SK-N-SH treated with all-trans-retinoic acid at 6 μM for 48 hours (cell line): ENCODE measurements around the gene SPAG5.

Source experiments
- ATAC-seq: fragments of 200-7000 bp; cut with Tn5 transposase; 3 replicates; pipeline ENCODE4 v1.9.1; 2020; ENCODE audit warnings: mild to moderate bottlenecking, moderate library complexity
- ARNTL ChIP-seq: fragments of 450-650 bp; formaldehyde crosslinking; IDR thresholded peaks from 2 replicates; pipeline ENCODE4 v1.5.0; 2020; ENCODE audit warnings: low read depth, mild to moderate bottlenecking, moderate library complexity, borderline replicate concordance
- BACH2 ChIP-seq: fragments of 250-450 bp; sonication (Bioruptor Pico); IDR thresholded peaks from 2 replicates; pipeline ENCODE4 v1.9.0; 2021; ENCODE audit warnings: mild to moderate bottlenecking, borderline replicate concordance
- CREB5 ChIP-seq: fragments of 250-450 bp; sonication (Bioruptor Pico); IDR thresholded peaks from 2 replicates; pipeline ENCODE4 v1.5.1; 2020; ENCODE audit warnings: low read depth, mild to moderate bottlenecking, moderate library complexity
- CSDC2 ChIP-seq: fragments of 250-450 bp; sonication (Bioruptor Pico); IDR thresholded peaks from 2 replicates; pipeline ENCODE4 v1.5.0; 2020; ENCODE audit warnings: mild to moderate bottlenecking, moderate library complexity
- CSRNP3 ChIP-seq: fragments of 250-450 bp; sonication (Bioruptor Pico); IDR thresholded peaks from 2 replicates; pipeline ENCODE4 v1.5.1; 2021; ENCODE audit warnings: mild to moderate bottlenecking, moderate library complexity
- ESRRG ChIP-seq: fragments of 250-450 bp; sonication (Bioruptor Pico); IDR thresholded peaks from 2 replicates; pipeline ENCODE4 v1.6.1; 2021; ENCODE audit warnings: mild to moderate bottlenecking
- ISL1 ChIP-seq: fragments of 250-450 bp; sonication (Bioruptor Pico); IDR thresholded peaks from 2 replicates; pipeline ENCODE4 v2.1.2; 2022; ENCODE audit warnings: mild to moderate bottlenecking, moderate library complexity
- OSR1 ChIP-seq: fragments of 250-450 bp; sonication (Bioruptor Pico); IDR thresholded peaks from 2 replicates; pipeline ENCODE4 v1.8.0; 2022; ENCODE audit warnings: moderate library complexity, mild to moderate bottlenecking, inconsistent platforms
- PATZ1 ChIP-seq: fragments of 250-450 bp; sonication (Bioruptor Pico); IDR thresholded peaks from 2 replicates; pipeline ENCODE4 v1.8.0; 2020; ENCODE audit warnings: mild to moderate bottlenecking, moderate library complexity, borderline replicate concordance
- POU6F1 ChIP-seq: fragments of 250-450 bp; sonication (Bioruptor Pico); IDR thresholded peaks from 2 replicates; pipeline ENCODE4 v1.8.0; 2021; ENCODE audit warnings: low read depth, mild to moderate bottlenecking, moderate library complexity, borderline replicate concordance
- PPARA ChIP-seq: fragments of 250-450 bp; sonication (Bioruptor Pico); IDR thresholded peaks from 2 replicates; pipeline ENCODE4 v1.5.0; 2020; ENCODE audit warnings: mild to moderate bottlenecking, borderline replicate concordance
- RARB ChIP-seq: fragments of 250-450 bp; sonication (Bioruptor Pico); IDR thresholded peaks from 2 replicates; pipeline ENCODE4 v1.8.0; 2021; ENCODE audit warnings: mild to moderate bottlenecking, moderate library complexity
- SNAI2 ChIP-seq: fragments of 250-450 bp; sonication (Bioruptor Pico); IDR thresholded peaks from 2 replicates; pipeline ENCODE4 v1.5.0; 2020; ENCODE audit warnings: mild to moderate bottlenecking, moderate library complexity
- TCF4 ChIP-seq: fragments of 250-450 bp; sonication (Bioruptor Pico); IDR thresholded peaks from 2 replicates; pipeline ENCODE4 v1.8.0; 2021; ENCODE audit warnings: mild to moderate bottlenecking, moderate library complexity, borderline replicate concordance
- TOX ChIP-seq: fragments of 250-450 bp; sonication (Bioruptor Pico); IDR thresholded peaks from 2 replicates; pipeline ENCODE4 v1.8.0; 2021; ENCODE audit warnings: mild to moderate bottlenecking, moderate library complexity, borderline replicate concordance
- TSHZ2 ChIP-seq: fragments of 250-450 bp; sonication (Bioruptor Pico); IDR thresholded peaks from 2 replicates; pipeline ENCODE4 v1.5.0; 2020; ENCODE audit warnings: mild to moderate bottlenecking, moderate library complexity
- ZC3H10 ChIP-seq: fragments of 250-450 bp; sonication (Bioruptor Pico); IDR thresholded peaks from 2 replicates; pipeline ENCODE4 v1.5.1; 2021; ENCODE audit warnings: mild to moderate bottlenecking, moderate library complexity
- ZFP3 ChIP-seq: fragments of 250-450 bp; sonication (Bioruptor Pico); IDR thresholded peaks from 2 replicates; pipeline ENCODE4 v1.5.0; 2020; ENCODE audit warnings: mild to moderate bottlenecking, moderate library complexity
- ZFP30 ChIP-seq: fragments of 450-650 bp; formaldehyde crosslinking; IDR thresholded peaks from 2 replicates; pipeline ENCODE4 v1.5.0; 2022; ENCODE audit warnings: mild to moderate bottlenecking, moderate library complexity
- ZNF565 ChIP-seq: fragments of 450-650 bp; formaldehyde crosslinking; conservative IDR thresholded peaks from 2 replicates; pipeline ENCODE4 v1.5.0; 2020; ENCODE audit warnings: low read depth, mild to moderate bottlenecking, moderate library complexity
- ZNF70 ChIP-seq: fragments of 450-650 bp; formaldehyde crosslinking; IDR thresholded peaks from 2 replicates; pipeline ENCODE4 v1.5.0; 2020; ENCODE audit warnings: mild to moderate bottlenecking, moderate library complexity
- ZNF8 ChIP-seq: fragments of 450-650 bp; formaldehyde crosslinking; IDR thresholded peaks from 2 replicates; pipeline ENCODE4 v1.5.0; 2020; ENCODE audit warnings: mild to moderate bottlenecking, moderate library complexity

Gene SPAG5

GRCh38 chr17:28645576-28645939 is 46.7 kb upstream of the SPAG5 start:
- TF ChIP-seq ZNF70 (CRISPR knock-in tag) (no peak), PATZ1 (CRISPR knock-in tag) (no peak), ZNF565 (CRISPR knock-in tag) (no peak), ZFP3 (no peak), ZNF8 (no peak), BACH2 (CRISPR knock-in tag) (no peak), PPARA (CRISPR knock-in tag) (no peak), CREB5 (CRISPR knock-in tag) (no peak), ARNTL (CRISPR knock-in tag) (no peak), POU6F1 (no peak), OSR1 (CRISPR knock-in tag) (no peak), SNAI2 (CRISPR knock-in tag) (no peak), ISL1 (CRISPR knock-in tag) (no peak), TOX (no peak), ZC3H10 (CRISPR knock-in tag) (no peak), RARB (CRISPR knock-in tag) (no peak), ESRRG (CRISPR knock-in tag) (no peak), TSHZ2 (no peak), ZFP30 (CRISPR knock-in tag) (no peak)
- TF ChIP-seq, all 23 proteins: peak for 0
- no peak; the same call in 2 of the 3 replicates for ATAC-seq

GRCh38 chr17:28644787-28645575 is 46.2 kb upstream of the SPAG5 start, which contains the start of gene BLTP2:
Gene BLTP2 (minus strand): TSS chr17:28645158. CDS start chr17:28645056, 102 bp downstream.
- peak; percentile 97 for ATAC-seq
- TF ChIP-seq SNAI2 (CRISPR knock-in tag) (no peak), ZC3H10 (CRISPR knock-in tag) (no peak), BACH2 (CRISPR knock-in tag) (no peak), CSDC2 (CRISPR knock-in tag) (no peak)

- peak; percentile 23 for ATAC-seq
- TF ChIP-seq ZFP3 (no peak), POU6F1 (no peak), ZC3H10 (CRISPR knock-in tag) (no peak), ZNF8 (no peak), ESRRG (CRISPR knock-in tag) (no peak), RARB (CRISPR knock-in tag) (no peak), ZNF70 (CRISPR knock-in tag) (no peak), ZFP30 (CRISPR knock-in tag) (no peak), SNAI2 (CRISPR knock-in tag) (no peak), ISL1 (CRISPR knock-in tag) (no peak), CSRNP3 (CRISPR knock-in tag) (no peak), TSHZ2 (no peak), TCF4 (CRISPR knock-in tag) (no peak)
Observed at GRCh38 chr17:28643983-28644786, 45.4 kb upstream of the SPAG5 start.
